NCI-H226 (cell line): ENCODE data around the gene CAPNS2.

Experiments used
- DNase-seq: peaks from one replicate; pipeline ENCODE4 v3.0.0-alpha.2; 2015

CAPNS2 gene

GRCh38 chr16:55566432-55567175, at the start of gene CAPNS2:
Gene CAPNS2, plus strand, starts transcription at chr16:55566684. Its CDS starts 73 bp downstream, at chr16:55566757.
- no peak for DNase-seq

- DNase-seq, result no peak
Observed at GRCh38 chr16:55521792-55522191, 44.7 kb upstream of the CAPNS2 start.

DNA sequence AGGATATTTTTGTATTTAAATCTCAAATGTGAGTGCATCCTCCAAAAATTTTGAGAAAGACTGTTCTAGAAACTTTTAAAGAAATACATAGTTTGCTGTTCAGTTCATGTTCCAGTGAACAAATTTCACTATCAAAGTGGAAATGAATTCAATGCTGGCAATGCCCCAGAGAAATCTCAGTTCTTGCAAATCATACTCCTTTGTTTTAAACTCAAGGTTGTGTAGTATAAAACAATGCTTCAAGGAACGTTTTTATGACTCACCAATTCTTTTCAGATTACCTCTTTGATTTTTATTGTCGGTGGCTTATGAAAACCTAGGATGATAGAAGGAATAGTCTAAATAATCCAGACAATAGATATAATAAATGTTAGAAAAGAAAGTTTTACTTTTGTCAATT, 40.0 kb upstream of the CAPNS2 start:
- peak; percentile 19 for DNase-seq

- DNase-seq, result no peak
Observed at GRCh38 chr16:55527885-55528284, 38.6 kb upstream of the CAPNS2 start.

DNA sequence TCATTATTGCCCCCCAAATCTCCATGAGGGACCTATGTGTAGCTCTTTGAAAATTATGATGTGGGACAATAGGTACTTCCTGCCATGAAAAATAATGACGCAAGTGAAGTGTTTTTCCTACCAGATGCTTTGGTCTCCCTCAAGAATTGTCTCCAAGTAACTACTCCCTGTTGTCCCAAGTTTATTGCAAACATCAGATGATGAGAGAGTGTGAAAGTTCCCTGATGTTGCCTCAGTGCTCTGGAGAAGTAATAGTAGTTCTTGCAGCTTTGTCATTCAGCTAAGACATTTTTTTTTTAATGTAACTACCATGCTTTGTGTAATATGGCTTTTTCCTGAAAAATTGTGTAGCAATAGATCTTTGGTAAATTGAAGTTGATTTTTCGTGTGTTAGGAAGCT, 37.5 kb upstream of the CAPNS2 start:
- DNase-seq, result no peak

DNA sequence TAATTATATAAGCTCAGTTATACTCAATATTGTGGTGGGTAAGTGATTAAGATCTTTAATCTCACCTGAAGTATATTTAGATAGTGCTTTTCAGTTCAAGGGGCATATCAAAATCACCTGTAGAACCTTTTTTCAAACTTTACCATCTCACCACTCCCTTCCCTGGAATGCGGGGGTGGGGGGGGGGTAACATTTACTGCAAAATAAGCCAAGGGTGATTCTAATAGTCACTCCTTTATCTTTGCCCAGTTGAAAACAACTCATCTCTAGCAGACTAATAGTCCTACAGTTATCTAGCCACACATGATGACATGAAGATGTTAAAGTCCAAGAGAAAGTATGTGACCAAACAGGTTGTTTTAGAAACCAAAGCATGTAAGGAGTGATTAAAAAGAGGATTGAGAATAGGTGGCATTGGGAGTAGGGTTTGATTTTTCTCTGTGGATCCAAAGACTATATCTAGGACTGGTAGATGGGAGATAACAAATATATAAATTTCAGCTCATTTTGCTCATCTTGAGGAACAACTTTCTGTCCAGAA, 36.1 kb upstream of the CAPNS2 start:
- no peak for DNase-seq

DNA sequence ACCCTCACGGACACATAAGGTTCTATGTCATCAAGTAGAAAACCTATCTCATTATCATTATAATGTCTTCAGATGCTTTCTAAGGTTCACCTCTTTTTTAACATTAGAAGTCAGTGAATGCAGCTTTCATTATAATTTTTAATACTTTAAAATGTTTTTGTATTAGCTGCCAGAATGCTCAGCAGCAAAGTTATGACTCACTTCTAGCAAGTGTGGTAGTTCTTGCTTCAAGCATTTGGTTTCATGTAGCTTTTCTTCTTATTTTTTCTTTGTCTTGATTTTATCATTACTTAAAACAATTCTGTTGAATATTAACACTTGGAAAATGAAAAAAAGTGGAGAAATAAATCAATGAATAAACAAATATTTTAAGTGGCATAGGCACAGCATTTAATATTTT, 34.3 kb upstream of the CAPNS2 start:
- no peak for DNase-seq

- DNase-seq, result no peak
Observed at GRCh38 chr16:55534756-55535155, 31.7 kb upstream of the CAPNS2 start.

DNA sequence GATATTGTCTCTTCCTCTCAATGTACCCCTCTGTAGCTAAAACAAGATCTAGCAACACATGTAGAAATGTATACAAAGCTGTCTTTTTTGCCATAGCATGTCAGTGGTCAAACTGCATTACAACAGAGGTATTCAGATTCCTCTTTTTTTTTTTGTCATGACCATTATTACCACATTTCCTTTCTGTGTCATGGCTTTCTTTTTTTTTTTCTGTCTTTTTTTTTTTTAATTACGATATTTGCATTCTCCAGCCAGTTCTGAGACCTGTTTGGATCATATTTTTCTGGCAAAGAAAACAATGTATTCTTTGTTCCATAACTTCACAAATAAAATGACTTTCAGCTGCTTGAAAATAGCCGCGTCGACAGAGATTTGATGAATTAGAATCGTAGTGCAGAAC, 27.4 kb upstream of the CAPNS2 start:
- DNase-seq, result no peak

DNA sequence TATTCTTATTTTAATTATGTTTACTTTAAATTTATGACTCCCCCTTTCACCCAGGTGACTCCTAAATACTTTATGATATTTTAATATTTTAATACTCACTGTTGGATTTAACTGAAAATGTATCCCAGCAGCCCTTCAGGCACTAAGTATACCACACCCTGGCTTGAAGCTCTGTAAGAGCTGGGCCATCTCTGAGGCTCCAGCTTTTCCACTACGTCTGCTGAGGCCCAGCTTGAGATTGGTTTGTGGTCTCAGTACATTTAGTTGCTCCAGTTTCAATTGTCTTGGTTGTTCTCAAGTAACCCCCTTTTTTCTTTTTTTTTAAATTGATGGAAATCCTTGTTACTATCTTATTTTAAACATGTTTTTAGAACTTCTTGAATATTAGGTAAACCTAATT, 27.0 kb upstream of the CAPNS2 start:
- DNase-seq, result no peak

DNA sequence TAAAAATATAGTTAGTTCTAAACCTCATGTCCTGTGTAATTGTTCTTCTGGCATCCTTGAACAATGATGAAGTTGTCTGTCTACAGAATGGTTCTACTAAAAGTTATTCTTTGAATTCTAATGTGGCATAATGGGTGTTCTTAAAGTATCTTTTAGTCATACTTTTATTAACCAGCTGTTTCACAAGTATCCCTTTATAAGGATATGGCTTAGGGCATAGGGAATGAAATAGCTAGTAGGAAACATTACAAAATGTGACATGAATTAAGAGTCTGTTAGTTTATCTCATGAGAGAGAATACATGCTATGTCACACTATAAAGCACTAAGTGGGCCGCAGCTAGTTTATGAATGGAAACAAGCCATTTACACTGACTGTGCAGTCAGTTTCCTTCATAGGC, 26.3 kb upstream of the CAPNS2 start:
- no peak for DNase-seq

DNA sequence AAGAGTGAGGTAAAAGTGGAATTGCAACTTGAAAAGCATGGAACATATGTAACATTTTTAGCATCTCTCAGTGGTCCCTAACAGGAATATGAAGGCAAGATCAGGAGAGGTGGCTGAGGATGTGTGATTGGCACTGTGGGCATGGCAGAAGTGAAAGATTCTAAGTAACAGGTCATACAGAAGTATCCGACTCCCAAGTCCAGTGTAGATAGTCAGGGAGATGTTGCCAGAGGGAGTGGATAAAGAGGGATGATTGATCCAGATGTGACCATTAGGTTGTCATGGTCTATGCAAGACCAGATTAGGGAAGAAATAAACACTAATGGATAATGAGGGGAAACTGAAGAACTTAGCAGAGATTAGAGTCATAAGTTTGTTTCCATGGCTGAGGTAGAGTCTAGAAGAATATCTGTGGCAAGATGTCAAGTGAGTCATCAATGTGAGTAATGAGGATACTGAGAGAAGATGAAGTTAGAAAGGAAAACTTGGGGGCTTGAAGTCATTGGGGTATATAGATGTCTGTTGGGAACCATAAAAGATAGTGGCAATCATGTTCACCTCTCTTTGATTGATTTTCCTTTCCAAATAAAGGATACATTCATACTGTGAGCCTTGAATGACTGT, 23.9 kb upstream of the CAPNS2 start:
- peak; percentile 57 for DNase-seq

- no peak for DNase-seq
Observed at GRCh38 chr16:55543472-55543871, 23.0 kb upstream of the CAPNS2 start.

DNA sequence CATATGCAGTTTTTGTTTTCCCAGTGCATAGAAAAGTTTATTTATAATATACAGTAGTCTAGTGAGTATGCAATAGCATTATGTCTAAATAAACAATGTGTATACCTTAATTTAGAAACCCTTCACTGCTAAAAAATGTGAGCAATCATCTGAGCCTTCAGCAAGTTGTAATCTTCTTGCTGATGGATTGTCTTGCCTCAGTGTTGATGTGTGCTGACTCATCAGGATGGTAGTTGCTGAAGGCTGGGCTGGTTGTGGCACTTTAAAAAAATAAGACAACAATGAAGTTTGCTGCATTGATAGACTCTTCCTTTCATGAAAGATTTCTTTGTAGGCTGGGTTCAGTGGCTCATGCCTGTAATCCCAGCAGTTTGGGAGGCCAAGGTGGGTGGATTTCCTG, 13.9 kb upstream of the CAPNS2 start:
- peak; percentile 84 for DNase-seq

- DNase-seq, result no peak
Observed at GRCh38 chr16:55555436-55555835, 11.0 kb upstream of the CAPNS2 start.

GRCh38 chr16:55557186-55557585, 9.3 kb upstream of the CAPNS2 start:
- DNase-seq, result no peak

- no peak for DNase-seq
Observed at GRCh38 chr16:55559233-55559632, 7.3 kb upstream of the CAPNS2 start.

GRCh38 chr16:55559933-55560516, 6.5 kb upstream of the CAPNS2 start:
- DNase-seq, result no peak

DNA sequence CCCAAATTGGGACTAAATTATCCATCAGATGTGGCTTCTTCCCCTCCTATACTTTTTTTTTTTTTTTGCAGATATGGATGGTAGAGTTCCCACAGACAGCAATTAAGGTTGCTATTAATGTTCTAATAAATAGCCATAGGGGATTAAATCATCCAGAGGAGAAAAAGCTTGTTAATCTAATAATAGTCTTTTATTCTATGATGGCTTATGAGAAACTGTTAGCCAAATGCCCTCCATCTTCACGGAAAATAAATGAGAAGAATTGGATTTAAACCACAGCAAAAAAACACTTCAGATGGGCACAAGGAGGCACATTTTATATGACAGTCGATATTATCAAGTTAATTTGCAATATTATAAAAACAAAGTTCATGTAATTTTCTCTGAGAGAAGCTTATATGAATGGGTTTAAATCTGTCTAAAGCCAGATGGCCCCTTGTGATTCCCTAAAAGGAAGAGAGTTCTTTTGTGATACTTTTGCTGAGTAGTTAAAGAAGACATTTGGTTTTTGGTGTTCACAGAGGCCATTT, 5.1 kb upstream of the CAPNS2 start:
- DNase-seq, result no peak

DNA sequence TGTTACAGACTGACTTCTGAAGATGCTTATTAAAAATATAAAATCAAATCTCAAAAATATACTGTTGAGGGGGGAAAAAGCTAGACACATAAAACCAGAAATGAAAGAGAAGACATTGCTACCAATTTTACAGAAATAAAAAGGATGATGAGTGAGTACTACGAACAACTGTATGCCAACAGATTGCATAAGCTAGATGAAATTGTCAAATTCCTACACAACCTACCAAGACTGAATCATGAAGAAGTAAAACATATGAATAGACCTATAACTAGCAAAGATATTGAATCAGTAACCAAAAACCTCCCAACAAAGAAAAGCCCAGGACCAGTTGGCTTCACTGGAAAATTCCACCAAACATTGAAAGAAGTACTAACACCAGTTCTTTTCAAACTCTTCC, 3.5 kb upstream of the CAPNS2 start:
- DNase-seq, result no peak

DNA sequence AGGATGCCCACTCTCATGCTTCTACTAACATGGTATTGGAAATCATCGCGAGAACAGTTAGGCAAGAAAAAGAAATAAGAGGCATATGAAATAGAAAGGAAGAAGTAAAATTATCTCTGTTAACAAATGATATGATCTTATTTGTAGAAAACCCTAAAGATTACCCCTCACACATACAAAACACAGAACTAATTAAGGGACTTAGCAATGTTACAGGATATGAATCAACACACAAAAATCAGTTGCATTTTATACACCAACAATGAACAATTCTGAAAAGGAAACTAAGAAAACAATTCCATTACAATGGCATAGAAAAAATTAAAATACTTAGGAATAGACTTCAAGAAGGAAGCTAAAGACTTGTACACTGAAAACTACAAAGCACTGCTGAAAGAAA, 2.7 kb upstream of the CAPNS2 start:
- no peak for DNase-seq

GRCh38 chr16:55565086-55565485, 1.4 kb upstream of the CAPNS2 start:
- no peak for DNase-seq

DNA sequence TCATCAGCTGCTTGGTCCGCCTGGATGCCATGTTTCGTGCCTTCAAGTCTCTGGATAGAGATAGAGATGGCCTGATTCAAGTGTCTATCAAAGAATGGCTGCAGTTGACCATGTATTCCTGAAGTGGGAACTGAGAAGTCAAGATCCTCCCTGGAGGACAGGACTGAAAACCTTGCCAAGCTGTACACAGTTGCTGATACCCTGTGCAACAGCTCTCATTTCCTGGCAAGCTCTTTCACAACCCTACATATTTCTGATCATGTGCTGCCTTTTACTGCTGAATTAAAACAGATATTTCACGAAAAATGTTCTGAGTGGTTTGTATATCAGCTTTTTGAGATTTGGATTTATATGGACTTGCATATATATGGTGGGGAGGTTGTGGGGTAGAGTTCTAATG, 898 bp downstream of the CAPNS2 start:
- peak; percentile 37 for DNase-seq

GRCh38 chr16:55568207-55568606, 1.7 kb downstream of the CAPNS2 start:
- no peak for DNase-seq
